H9 (cell line): ENCODE data around the gene RPL27A. TPM values are rescaled to one million over a fixed set of nuclear protein-coding genes. Genes with fewer than 3 reads are reported as not detected.

Experiments used
- DNase-seq: peaks from one replicate; pipeline ENCODE4 v3.0.0-alpha.2; 2017
- H2AFZ ChIP-seq: one replicate; pipeline ENCODE4 v1.6.1; 2013; ENCODE audit warnings: mild to moderate bottlenecking, low read length, control low read depth, moderate library complexity
- H2AK5ac ChIP-seq: 2 replicates; pipeline ENCODE4 v1.6.1; 2013; ENCODE audit warnings: low read length, control low read depth, mixed read lengths; ENCODE audit not compliant: insufficient read length
- H2BK120ac ChIP-seq: one replicate; pipeline ENCODE4 v1.6.1; 2013; ENCODE audit warnings: low read depth, mild to moderate bottlenecking, low read length, control low read depth, inconsistent platforms; ENCODE audit not compliant: poor library complexity, severe bottlenecking
- H2BK12ac ChIP-seq: 2 replicates; pipeline ENCODE4 v1.6.1; 2013; ENCODE audit warnings: low read length, control low read depth, mixed read lengths, low read depth; ENCODE audit not compliant: insufficient read length
- H2BK15ac ChIP-seq: 2 replicates; pipeline ENCODE4 v1.6.1; 2013; ENCODE audit warnings: low read depth, low read length, control low read depth
- H2BK20ac ChIP-seq: one replicate; pipeline ENCODE4 v1.6.1; 2013; ENCODE audit warnings: low read depth, mild to moderate bottlenecking, low read length, control low read depth, inconsistent platforms; ENCODE audit not compliant: poor library complexity, severe bottlenecking
- H2BK5ac ChIP-seq: 2 replicates; pipeline ENCODE4 v1.6.1; 2013; ENCODE audit warnings: low read length, control low read depth, mixed read lengths; ENCODE audit not compliant: insufficient read length
- H3K14ac ChIP-seq: 2 replicates; pipeline ENCODE4 v1.6.1; 2013; ENCODE audit warnings: low read length, control low read depth; ENCODE audit not compliant: insufficient read depth
- H3K18ac ChIP-seq: 2 replicates; pipeline ENCODE4 v1.6.1; 2013; ENCODE audit warnings: low read depth, mild to moderate bottlenecking, mixed read lengths, low read length, control low read depth; ENCODE audit not compliant: insufficient read length
- H3K23ac ChIP-seq: 2 replicates; pipeline ENCODE4 v1.6.1; 2013; ENCODE audit warnings: low read length, control low read depth, mixed read lengths, low read depth; ENCODE audit not compliant: insufficient read length
- H3K23me2 ChIP-seq: 2 replicates; pipeline ENCODE4 v1.6.1; 2013; ENCODE audit warnings: low read depth, mild to moderate bottlenecking, mixed read lengths, low read length, control low read depth; ENCODE audit not compliant: insufficient read length, poor library complexity, severe bottlenecking
- H3K27ac ChIP-seq: 2 replicates; pipeline ENCODE4 v1.5.1; 2013; ENCODE audit warnings: low read length, control low read depth, mixed read lengths, low read depth; ENCODE audit not compliant: insufficient read length
- H3K27me3 ChIP-seq: 2 replicates; pipeline ENCODE4 v1.6.1; 2013; ENCODE audit warnings: low read length, control low read depth, inconsistent platforms; ENCODE audit not compliant: insufficient read depth
- H3K4ac ChIP-seq: 2 replicates; pipeline ENCODE4 v1.6.1; 2013; ENCODE audit warnings: low read depth, mild to moderate bottlenecking, control low read depth, inconsistent platforms, low read length, moderate library complexity
- H3K4me1 ChIP-seq: 2 replicates; pipeline ENCODE4 v1.6.1; 2013; ENCODE audit warnings: low read length, control low read depth, inconsistent platforms; ENCODE audit not compliant: insufficient read depth
- H3K4me2 ChIP-seq: 2 replicates; pipeline ENCODE4 v1.6.1; 2013; ENCODE audit warnings: low read length, control low read depth, mixed read lengths; ENCODE audit not compliant: insufficient read length, insufficient read depth
- H3K56ac ChIP-seq: 2 replicates; pipeline ENCODE4 v1.6.1; 2013; ENCODE audit warnings: low read depth, mild to moderate bottlenecking, mixed read lengths, low read length, control low read depth; ENCODE audit not compliant: insufficient read length
- H3K79me1 ChIP-seq: 2 replicates; pipeline ENCODE4 v1.6.1; 2013; ENCODE audit warnings: low read depth, mild to moderate bottlenecking, moderate library complexity, low read length, control low read depth, inconsistent platforms; ENCODE audit not compliant: insufficient read depth, poor library complexity, severe bottlenecking
- H3K79me2 ChIP-seq: 2 replicates; pipeline ENCODE4 v1.6.1; 2013; ENCODE audit warnings: low read length, control low read depth, inconsistent platforms; ENCODE audit not compliant: insufficient read depth
- H3K9ac ChIP-seq: 2 replicates; pipeline ENCODE4 v1.6.1; 2013; ENCODE audit warnings: low read length, control low read depth, mixed read lengths; ENCODE audit not compliant: insufficient read length; ENCODE audit errors: extremely low read depth
- H3K9me3 ChIP-seq: one replicate; pipeline ENCODE4 v1.6.1; 2013; ENCODE audit warnings: low read depth, low read length, inconsistent platforms; ENCODE audit not compliant: control insufficient read depth
- H3T11ph ChIP-seq: one replicate; pipeline ENCODE4 v1.6.1; 2013; ENCODE audit warnings: mild to moderate bottlenecking, low read length, control low read depth, inconsistent platforms
- H4K20me1 ChIP-seq: one replicate; pipeline ENCODE4 v1.6.1; 2013; ENCODE audit not compliant: control insufficient read depth, insufficient read length, insufficient read depth
- H4K5ac ChIP-seq: 2 replicates; pipeline ENCODE4 v1.6.1; 2013; ENCODE audit warnings: low read depth, mild to moderate bottlenecking, mixed read lengths, low read length, control low read depth; ENCODE audit not compliant: insufficient read length
- H4K8ac ChIP-seq: replicated peaks from 2 replicates; pipeline ENCODE4 v1.6.1; 2013; ENCODE audit warnings: low read length, control low read depth, mixed read lengths, low read depth; ENCODE audit not compliant: insufficient read length
- H4K91ac ChIP-seq: 2 replicates; pipeline ENCODE4 v1.6.1; 2013; ENCODE audit warnings: low read depth, mild to moderate bottlenecking, moderate library complexity, mixed read lengths, low read length, control low read depth; ENCODE audit not compliant: insufficient read length
- H3K27ac Mint-ChIP-seq, 3 experiments: 2 replicates in 2 of 3; 3 replicates in 1 of 3; pipeline ENCODE4 v1.8.0; 2020 to 2021; ENCODE audit warnings: mixed read lengths in 3 of 3, mild to moderate bottlenecking in 1 of 3, moderate library complexity in 1 of 3
- H3K27me3 Mint-ChIP-seq: 2 replicates; pipeline ENCODE4 v1.8.0; 2021; ENCODE audit warnings: low read depth, mild to moderate bottlenecking, moderate library complexity, mixed read lengths
- H3K36me3 Mint-ChIP-seq, 3 experiments: 2 replicates in 2 of 3; 3 replicates in 1 of 3; pipeline ENCODE4 v1.8.0; 2020 to 2021; ENCODE audit warnings: low read depth in 3 of 3, mixed read lengths in 3 of 3; ENCODE audit not compliant: insufficient read depth in 1 of 3
- H3K4me1 Mint-ChIP-seq, 2 experiments: 2 replicates each; pipeline ENCODE4 v1.8.0; 2020; ENCODE audit warnings: mixed read lengths in 2 of 2
- H3K4me3 Mint-ChIP-seq, 2 experiments: 2 replicates in 1 of 2; 3 replicates in 1 of 2; pipeline ENCODE4 v1.8.0; 2020 to 2021; ENCODE audit warnings: mild to moderate bottlenecking in 2 of 2, mixed read lengths in 2 of 2, moderate library complexity in 1 of 2
- H3K9me3 Mint-ChIP-seq, 2 experiments: 2 replicates in 1 of 2; 3 replicates in 1 of 2; pipeline ENCODE4 v1.8.0; 2020; ENCODE audit warnings: mild to moderate bottlenecking in 2 of 2, mixed read lengths in 2 of 2, moderate library complexity in 1 of 2
- CTCF ChIP-seq: fragments of 200-600 bp; sonication (generic); conservative IDR thresholded peaks from 3 replicates; pipeline ENCODE4 v1.8.0; 2021; ENCODE audit warnings: antibody characterized with exemption, mild to moderate bottlenecking
- WGBS: extraction: QIAGEN DNeasy Blood & Tissue Kit; methylation state at CpG from one replicate; pipeline ENCODE4 v1.1.7; 2013; ENCODE audit warnings: missing lambda C conversion rate, low lambda C conversion rate, mixed read lengths; ENCODE audit not compliant: insufficient read length; ENCODE audit errors: extremely low coverage; 5-methylcytosine and 5-hydroxymethylcytosine counted together
- total RNA-seq: library from RNA; stranded (reverse); gene quantifications from 2 replicates; pipeline ENCODE4 v1.2.1, GENCODE V29; 2021

RPL27A gene
- total RNA-seq, 1 experiment from 2014 or later: 1,152 TPM

GRCh38 chr11:8679006-8679405 lies 3.6 kb upstream of the RPL27A start:
- Histone ChIP-seq H2BK12ac (no peak overlapping the region), H3K4me1 (no peaks in the 10 kb centered on the region; the same call in 1 of the 2 replicates), H3K79me1 (no peaks in the 10 kb centered on the region), H3K4ac (no peak overlapping the region), H4K5ac (no peak overlapping the region), H2BK5ac (no peak overlapping the region), H2AFZ (no peak overlapping the region), H4K91ac (no peak overlapping the region), H3K9me3 (no peaks in the 10 kb centered on the region), H3K14ac (no peak overlapping the region), H2BK20ac (no peak overlapping the region), H2BK120ac (no peak overlapping the region), H3K27me3 (no peaks in the 10 kb centered on the region), H3K23ac (no peak overlapping the region), H2BK15ac (no peak overlapping the region), H3K4me2 (no peak overlapping the region), H3K23me2 (peaks cover 8% of the 10 kb centered on the region), H3K9ac (no peak overlapping the region), H3T11ph (no peak overlapping the region), H4K20me1 (no peaks in the 10 kb centered on the region), H3K27ac (no peak overlapping the region), H2AK5ac (no peak overlapping the region), H4K8ac (no peak overlapping the region), H3K79me2 (peaks cover 8% of the 10 kb centered on the region; the same call in 1 of the 2 replicates), H3K56ac (no peak overlapping the region), H3K18ac (no peak overlapping the region)
- Mint-ChIP-seq H3K36me3 (peaks cover 18 to 21% (median 21%) of the 10 kb centered on the region in 3 experiments), H3K4me1 (peaks cover 19 to 26% of the 10 kb centered on the region in 2 experiments), H3K9me3 (peaks cover 0 to 4% of the 10 kb centered on the region in 2 experiments; a peak in 1 of 5 replicates), H3K27me3 (no peaks in the 10 kb centered on the region), H3K27ac (no peak overlapping the region), H3K4me3 (no peak overlapping the region)
- no peak for DNase-seq
- no CpG with 5 or more reads among the region's 1 CpG for WGBS
- no peak for TF ChIP-seq CTCF
